Ammon's horn (tissue), 1 donor: ENCODE data around the gene S100A2.
"Not testable (repeated sequence)": the region's sequence is repeated elsewhere in the genome, so short reads cannot be mapped to it uniquely, and the experiment has no call there.

Source experiments
- DNase-seq: peaks from one replicate; pipeline ENCODE4 v3.0.0-alpha.2; 2016; ENCODE audit warnings: low spot score

S100A2 gene

GRCh38 chr1:153532769-153533599 is 32.7 kb downstream of the S100A2 start:
- DNase-seq: peak; percentile 88

GRCh38 chr1:153532181-153532580 is 33.5 kb downstream of the S100A2 start:
- no peak for DNase-seq

- DNase-seq: no peak
These were observed 34.0 kb downstream of the S100A2 start for GRCh38 chr1:153531638-153532037.

- no peak for DNase-seq
These were observed 38.0 kb downstream of the S100A2 start for GRCh38 chr1:153527683-153528040.

- DNase-seq: no peak
These were observed 38.5 kb downstream of the S100A2 start for GRCh38 chr1:153527023-153527682.

- no peak for DNase-seq
These were observed 39.5 kb downstream of the S100A2 start for GRCh38 chr1:153526132-153526543.

- DNase-seq: no peak
These were observed 40.4 kb downstream of the S100A2 start for GRCh38 chr1:153525088-153525728.

- DNase-seq: not testable (repeated sequence)
These were observed 43.1 kb downstream of the S100A2 start for GRCh38 chr1:153522353-153523048.

GRCh38 chr1:153521808-153522207 is 43.8 kb downstream of the S100A2 start:
- not testable (repeated sequence) for DNase-seq

- DNase-seq: no peak
These were observed 44.7 kb downstream of the S100A2 start for GRCh38 chr1:153520818-153521476.

- DNase-seq: not testable (repeated sequence)
These were observed 45.4 kb downstream of the S100A2 start for GRCh38 chr1:153520137-153520691.

GRCh38 chr1:153519242-153519641 is 46.4 kb downstream of the S100A2 start:
- no peak for DNase-seq

GRCh38 chr1:153515504-153516394 is 49.9 kb downstream of the S100A2 start:
- no peak for DNase-seq

- no peak for DNase-seq
These were observed 52.0 kb downstream of the S100A2 start for GRCh38 chr1:153513666-153514065.

- DNase-seq: no peak
These were observed 52.6 kb downstream of the S100A2 start for GRCh38 chr1:153513023-153513422.
